Common myeloid progenitor, CD34-positive (primary cell): Measurements from ENCODE around the gene CYP2R1.
"Not testable (repeated sequence)": the region's sequence is repeated elsewhere in the genome, so short reads cannot be mapped to it uniquely, and the experiment has no call there.

ENCODE experiments used
- CTCF ChIA-PET: fragments of 350-600 bp; sonication (Branson Sonifier 250); formaldehyde crosslinking; loops from one replicate; lab custom pipeline; 2021; ENCODE audit warnings: antibody characterized with exemption; lab: Charles Lee
- POLR2A ChIA-PET: fragments of 350-600 bp; sonication (Branson Sonifier 250); formaldehyde crosslinking; loops from one replicate; lab custom pipeline; 2021; ENCODE audit warnings: antibody characterized with exemption; lab: Charles Lee
- DNase-seq, 3 donors: peaks; one replicate each; pipeline versions ENCODE4 v3.0.0 to v3.0.0-alpha.2; 2013
- H3K27ac ChIP-seq, 2 experiments: 1 replicate in 1 of 2; 2 replicates in 1 of 2; pipeline ENCODE4 v1.7.0; 2013; ENCODE audit warnings: inconsistent platforms in 2 of 2, low read length in 2 of 2, mild to moderate bottlenecking in 2 of 2, low read depth in 1 of 2, moderate library complexity in 1 of 2; ENCODE audit not compliant: severe bottlenecking in 2 of 2, insufficient read depth in 1 of 2, poor library complexity in 1 of 2
- H3K27me3 ChIP-seq, 5 experiments: replicated peaks in 2 of 5; 1 replicate in 3 of 5; 2 replicates in 2 of 5; pipeline versions ENCODE4 v1.6.1 to v1.7.0; 2013; ENCODE audit warnings: low read length in 4 of 5, mild to moderate bottlenecking in 2 of 5, moderate library complexity in 2 of 5, inconsistent platforms in 1 of 5; ENCODE audit not compliant: insufficient read depth in 5 of 5, control insufficient read depth in 4 of 5
- H3K36me3 ChIP-seq, 4 experiments: 1 replicate in 2 of 4; 2 replicates in 2 of 4; pipeline versions ENCODE4 v1.6.1 to v1.7.0; 2013; ENCODE audit warnings: low read length in 3 of 4, control low read depth in 1 of 4, mild to moderate bottlenecking in 1 of 4; ENCODE audit not compliant: control insufficient read depth in 4 of 4, insufficient read depth in 4 of 4
- H3K4me1 ChIP-seq, 4 experiments: 1 replicate in 3 of 4; 2 replicates in 1 of 4; pipeline versions ENCODE4 v1.6.1 to v1.7.1; 2013; ENCODE audit warnings: low read length in 3 of 4, mild to moderate bottlenecking in 3 of 4, control low read depth in 1 of 4, inconsistent platforms in 1 of 4, moderate library complexity in 1 of 4; ENCODE audit not compliant: control insufficient read depth in 4 of 4, insufficient read depth in 4 of 4; ENCODE audit errors: control extremely low read depth in 1 of 4
- H3K4me3 ChIP-seq, 7 experiments: 1 replicate in 4 of 7; 2 replicates in 3 of 7; pipeline versions ENCODE4 v1.5.1 to v1.7.0; 2013; ENCODE audit warnings: mild to moderate bottlenecking in 7 of 7, low read length in 6 of 7, moderate library complexity in 6 of 7, inconsistent platforms in 2 of 7, low read depth in 2 of 7, control low read depth in 1 of 7; ENCODE audit not compliant: insufficient read depth in 4 of 7, control insufficient read depth in 1 of 7; ENCODE audit errors: extremely low read depth in 1 of 7
- H3K9me3 ChIP-seq, 5 experiments: 1 replicate in 4 of 5; 2 replicates in 1 of 5; pipeline versions ENCODE4 v1.6.1 to v1.7.1; 2013; ENCODE audit warnings: low read length in 4 of 5, mild to moderate bottlenecking in 2 of 5, inconsistent platforms in 1 of 5, low read depth in 1 of 5, moderate library complexity in 1 of 5; ENCODE audit not compliant: control insufficient read depth in 4 of 5, insufficient read depth in 2 of 5; ENCODE audit errors: control extremely low read depth in 1 of 5
- WGBS: methylation state at CpG from one replicate; pipeline ENCODE4 v1.1.5; 2013; ENCODE audit not compliant: insufficient coverage; 5-methylcytosine and 5-hydroxymethylcytosine counted together

The CYP2R1 gene

DNA sequence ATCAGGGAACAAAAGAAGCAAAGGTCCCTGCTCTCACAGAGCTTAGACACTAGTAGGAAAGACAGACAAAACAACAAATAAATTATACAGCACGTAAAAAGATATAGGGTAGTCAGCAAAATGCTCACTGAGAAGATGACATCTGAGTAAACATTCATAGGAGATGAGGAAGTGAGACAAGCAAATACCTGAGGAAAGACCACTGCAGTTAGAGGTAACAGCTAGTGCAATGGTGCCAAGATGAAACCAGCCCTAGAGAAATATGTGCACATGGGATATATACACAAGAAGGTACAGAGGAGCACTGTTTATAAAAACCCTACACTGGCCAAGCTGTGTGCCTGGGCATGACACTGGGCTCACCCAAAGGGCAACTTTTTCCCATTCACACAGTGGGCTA, 9.8 kb downstream of the CYP2R1 start:
- Histone ChIP-seq H3K27ac (no peak overlapping the region), H3K4me1 (no peaks in the 10 kb centered on the region), H3K27me3 (no peaks in the 10 kb centered on the region), H3K9me3 (no peaks in the 10 kb centered on the region), H3K36me3 (peaks cover 2 to 35% (median 14%) of the 10 kb centered on the region in 4 experiments), H3K4me3 (no peak overlapping the region)
- POLR2A ChIA-PET: no interaction called here
- CTCF ChIA-PET: interaction anchor here (3.6 kb wide), 1 partner anchor 25 kb away, joined by 19 read pairs; no protein-coding TSS in a partner anchor
- DNase-seq: no peak
- no CpG with 5 or more reads among the region's 1 CpG for WGBS

DNA sequence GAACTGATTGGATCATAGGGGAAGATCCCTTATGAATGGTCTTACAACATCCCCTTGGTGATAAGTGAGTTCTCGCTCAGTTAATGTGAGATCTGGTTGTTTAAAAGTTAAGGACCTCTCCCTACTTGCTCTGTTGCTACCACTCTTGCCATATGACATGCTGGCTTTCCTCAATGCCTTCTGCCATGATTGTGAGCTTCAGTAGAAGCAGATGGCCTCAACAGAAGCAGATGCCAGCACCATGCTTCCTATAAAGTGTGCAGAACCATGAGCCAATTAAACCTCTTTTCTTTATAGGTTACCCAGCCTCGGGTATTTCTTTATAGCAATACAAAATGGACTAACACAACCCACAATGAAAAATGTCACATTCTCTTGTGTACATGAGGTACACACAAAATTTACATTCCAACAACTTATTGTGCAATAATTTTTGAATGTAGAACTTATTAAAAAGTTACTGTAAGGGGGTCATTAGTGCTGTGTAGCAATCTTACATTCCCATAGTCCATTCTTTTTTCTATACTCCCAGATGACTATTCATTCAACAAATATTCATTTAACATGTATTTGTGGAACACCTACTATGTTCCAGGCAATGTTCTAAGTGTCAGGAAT, 10.3 kb downstream of the CYP2R1 start:
- 100% methylated on average over 1 of the region's 2 CpGs for WGBS

DNA sequence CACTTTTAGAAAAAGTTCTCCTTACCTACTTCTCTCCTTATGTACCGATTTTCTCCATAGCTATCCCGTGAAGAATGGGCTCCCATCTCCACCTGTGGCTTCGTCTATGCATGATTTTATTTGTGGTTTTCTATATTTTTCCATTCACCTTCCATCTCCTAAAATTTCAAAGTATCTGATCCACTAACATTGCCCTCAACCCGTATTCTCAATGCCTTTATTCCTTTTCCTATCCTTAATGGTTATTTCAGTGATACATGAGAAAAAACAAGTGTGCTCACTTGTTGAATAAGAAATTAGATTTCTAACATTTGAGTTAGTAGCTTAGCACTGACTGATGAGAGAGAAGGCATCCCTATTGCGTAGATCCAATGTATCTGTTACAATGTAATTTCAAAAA, 16.9 kb downstream of the CYP2R1 start:
- Histone ChIP-seq H3K27ac (no peak overlapping the region), H3K27me3 (no peaks in the 10 kb centered on the region), H3K4me3 (no peak overlapping the region), H3K4me1 (no peaks in the 10 kb centered on the region), H3K36me3 (peaks cover 2 to 37% (median 20%) of the 10 kb centered on the region in 4 experiments), H3K9me3 (no peaks in the 10 kb centered on the region)
- no CpG with 5 or more reads among the region's 5 CpGs for WGBS
- CTCF ChIA-PET: no interaction called here
- POLR2A ChIA-PET: no interaction called here
- no peak for DNase-seq

More for the DNA sequence above, 10.3 kb downstream of the CYP2R1 start:
- H3K9me3 ChIP-seq: no peaks in the 10 kb centered on the region
- no peaks in the 10 kb centered on the region for H3K27me3 ChIP-seq
- no peaks in the 10 kb centered on the region for H3K4me1 ChIP-seq
- CTCF ChIA-PET: interaction anchor here (3.6 kb wide), 1 partner anchor 25 kb away, joined by 19 read pairs; no protein-coding TSS in a partner anchor
- no peak overlapping the region for H3K4me3 ChIP-seq
- no peak overlapping the region for H3K27ac ChIP-seq
- POLR2A ChIA-PET: no interaction called here
- H3K36me3 ChIP-seq: peaks cover 2 to 36% (median 15%) of the 10 kb centered on the region in 4 experiments
- no peak for DNase-seq

DNA sequence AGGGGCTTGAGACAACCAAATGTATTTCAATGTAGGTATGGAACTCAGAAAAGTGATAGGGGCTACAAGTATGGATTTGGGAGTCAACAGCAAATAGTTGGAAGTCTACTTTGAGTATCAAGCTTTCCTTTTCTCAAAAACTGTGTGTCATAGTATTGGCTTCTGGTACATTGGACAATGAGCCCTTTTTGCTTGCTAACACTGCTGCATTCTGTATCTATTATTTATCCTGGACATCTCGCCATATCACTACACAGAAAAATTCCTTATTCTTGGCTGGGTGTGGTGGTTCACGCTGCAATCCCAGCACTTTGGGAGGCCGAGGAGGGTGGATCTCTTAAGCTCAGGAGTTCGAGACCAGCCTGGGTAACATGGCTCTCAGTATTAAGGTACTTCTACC, 18.4 kb downstream of the CYP2R1 start:
- H3K4me3 ChIP-seq: no peak overlapping the region
- POLR2A ChIA-PET: no interaction called here
- CTCF ChIA-PET: no interaction called here
- no peak overlapping the region for H3K27ac ChIP-seq
- 100% methylated on average over 3 of the region's 4 CpGs for WGBS
- no peaks in the 10 kb centered on the region for H3K4me1 ChIP-seq
- peaks cover 0 to 32% (median 15%) of the 10 kb centered on the region in 4 experiments for H3K36me3 ChIP-seq
- H3K27me3 ChIP-seq: no peaks in the 10 kb centered on the region
- no peak for DNase-seq
- H3K9me3 ChIP-seq: no peaks in the 10 kb centered on the region

DNA sequence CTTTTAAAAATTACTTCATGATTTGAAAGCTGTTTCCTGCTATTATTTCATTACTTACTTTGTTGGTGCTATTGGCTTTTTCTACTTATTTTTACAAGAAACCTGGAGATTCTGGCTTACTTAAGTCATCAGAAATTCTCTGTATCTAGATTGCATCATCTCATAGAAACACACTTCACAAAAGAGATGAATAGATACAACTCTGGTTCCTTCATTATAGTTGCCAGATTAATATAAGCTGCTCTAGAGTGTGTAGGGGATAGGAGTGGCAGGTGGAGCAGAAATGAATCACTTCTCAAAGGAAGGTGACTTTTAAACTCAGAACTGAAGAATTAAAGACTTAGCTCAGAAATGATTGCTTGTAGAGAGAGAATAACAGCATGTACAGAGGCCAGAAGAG, 20.0 kb downstream of the CYP2R1 start:
- POLR2A ChIA-PET: no interaction called here
- DNase-seq: no peak

DNA sequence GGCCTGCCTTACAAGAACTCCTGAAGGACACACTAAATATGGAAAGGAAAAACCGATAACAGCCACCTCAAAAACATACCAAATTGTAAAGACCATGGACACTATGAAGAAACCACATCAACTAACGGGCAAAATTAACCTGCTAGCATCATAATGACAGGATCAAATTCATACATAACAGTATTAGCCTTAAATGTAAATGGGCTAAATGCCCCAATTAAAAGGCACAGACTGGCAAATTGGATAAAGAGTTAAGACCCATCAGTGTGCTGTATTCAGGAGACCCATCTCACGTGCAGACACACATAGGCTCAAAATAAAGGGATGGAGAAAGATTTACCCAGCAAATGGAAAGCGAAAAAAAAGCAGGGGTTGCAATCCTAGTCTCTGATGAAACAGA, 28.3 kb downstream of the CYP2R1 start:
- H3K27ac ChIP-seq, H3K27me3 ChIP-seq, H3K4me1 ChIP-seq, H3K9me3 ChIP-seq, CTCF ChIA-PET, H3K36me3 ChIP-seq, DNase-seq, POLR2A ChIA-PET, H3K4me3 ChIP-seq: not testable (repeated sequence)
- no CpG with 5 or more reads among the region's 4 CpGs for WGBS

More for the DNA sequence above, 20.0 kb downstream of the CYP2R1 start:
- H3K36me3 ChIP-seq: peaks cover 0 to 24% (median 10%) of the 10 kb centered on the region in 4 experiments
- no peak overlapping the region for H3K27ac ChIP-seq
- H3K9me3 ChIP-seq: no peaks in the 10 kb centered on the region
- CTCF ChIA-PET: interaction anchor here (0.9 kb wide), 1 partner anchor 35 kb away, joined by 3 read pairs; no protein-coding TSS in a partner anchor
- H3K4me1 ChIP-seq: no peaks in the 10 kb centered on the region
- no peaks in the 10 kb centered on the region for H3K27me3 ChIP-seq
- H3K4me3 ChIP-seq: no peak overlapping the region

DNA sequence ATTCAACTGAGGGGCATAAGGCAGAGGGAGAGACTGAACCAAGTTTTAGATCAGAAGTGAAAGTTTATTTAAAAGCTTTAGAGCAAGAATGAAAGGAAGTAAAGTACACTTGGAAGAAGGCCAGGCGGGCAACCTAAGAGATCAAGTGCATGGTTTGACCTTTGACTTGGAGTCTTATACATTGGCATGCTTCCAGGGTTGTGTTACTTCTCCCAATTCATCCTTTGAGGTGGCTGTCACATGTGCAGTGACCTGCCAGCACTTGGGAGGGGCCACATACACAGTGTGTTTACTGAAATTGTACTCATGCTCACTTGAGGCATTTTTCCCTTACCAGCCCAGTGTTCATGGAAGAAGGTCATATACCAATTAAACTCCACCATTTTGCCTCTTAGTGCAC, 30.4 kb downstream of the CYP2R1 start:
- POLR2A ChIA-PET: no interaction called here
- Histone ChIP-seq H3K27ac (no peak overlapping the region), H3K4me3 (no peak overlapping the region), H3K36me3 (peaks cover 0 to 8% (median 2%) of the 10 kb centered on the region in 4 experiments), H3K9me3 (no peaks in the 10 kb centered on the region), H3K4me1 (no peaks in the 10 kb centered on the region), H3K27me3 (peaks cover 0 to 7% (median 0%) of the 10 kb centered on the region in 5 experiments)
- DNase-seq: no peak
- WGBS: 100% methylated on average over 1 of the region's 1 CpG
- CTCF ChIA-PET: no interaction called here
